Measurements from ENCODE around the gene PDGFB.
"Not testable (repeated sequence)": the region's sequence is repeated elsewhere in the genome, so short reads cannot be mapped to it uniquely, and the experiment has no call there.

DNA sequence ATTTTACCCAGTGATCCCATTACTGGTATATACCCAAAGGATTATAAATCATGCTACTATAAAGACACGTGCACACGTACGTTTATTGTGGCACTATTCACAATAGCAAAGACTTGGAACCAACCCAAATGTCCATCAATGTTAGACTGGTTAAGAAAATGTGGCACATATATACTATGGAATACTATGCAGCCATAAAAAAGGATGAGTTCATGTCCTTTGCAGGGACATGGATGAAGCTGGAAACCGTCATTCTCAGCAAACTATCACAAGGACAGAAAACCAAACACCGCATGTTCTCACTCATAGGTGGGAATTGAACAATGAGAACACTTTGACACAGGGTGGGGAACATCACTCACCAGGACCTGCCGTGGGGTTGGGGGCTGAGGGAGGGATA is 26.4 kb downstream of the PDGFB start:
- not testable (repeated sequence) for TF ChIP-seq CTCF, POLR2A (IDR thresholded peaks at IDR 0.05)

Data from ovary (tissue), 3 donors.